IPS DF 4.7 (cell line): Measurements from ENCODE around the gene RAD52.
A peak's percentile ranks its signal among the peaks of the same experiment; 100 is the strongest.

Experiments used
- DNase-seq: peaks from one replicate; pipeline ENCODE4 v3.0.0-alpha.2; 2013; ENCODE audit warnings: low spot score; ENCODE audit errors: extremely low read depth

Gene RAD52

GRCh38 chr12:949453-950191, at the start of gene RAD52:
TSS of gene RAD52 (minus strand) at chr12:949694. CDS start at chr12:933058, 16,636 bp downstream.
- DNase-seq = peak; percentile 96

DNA sequence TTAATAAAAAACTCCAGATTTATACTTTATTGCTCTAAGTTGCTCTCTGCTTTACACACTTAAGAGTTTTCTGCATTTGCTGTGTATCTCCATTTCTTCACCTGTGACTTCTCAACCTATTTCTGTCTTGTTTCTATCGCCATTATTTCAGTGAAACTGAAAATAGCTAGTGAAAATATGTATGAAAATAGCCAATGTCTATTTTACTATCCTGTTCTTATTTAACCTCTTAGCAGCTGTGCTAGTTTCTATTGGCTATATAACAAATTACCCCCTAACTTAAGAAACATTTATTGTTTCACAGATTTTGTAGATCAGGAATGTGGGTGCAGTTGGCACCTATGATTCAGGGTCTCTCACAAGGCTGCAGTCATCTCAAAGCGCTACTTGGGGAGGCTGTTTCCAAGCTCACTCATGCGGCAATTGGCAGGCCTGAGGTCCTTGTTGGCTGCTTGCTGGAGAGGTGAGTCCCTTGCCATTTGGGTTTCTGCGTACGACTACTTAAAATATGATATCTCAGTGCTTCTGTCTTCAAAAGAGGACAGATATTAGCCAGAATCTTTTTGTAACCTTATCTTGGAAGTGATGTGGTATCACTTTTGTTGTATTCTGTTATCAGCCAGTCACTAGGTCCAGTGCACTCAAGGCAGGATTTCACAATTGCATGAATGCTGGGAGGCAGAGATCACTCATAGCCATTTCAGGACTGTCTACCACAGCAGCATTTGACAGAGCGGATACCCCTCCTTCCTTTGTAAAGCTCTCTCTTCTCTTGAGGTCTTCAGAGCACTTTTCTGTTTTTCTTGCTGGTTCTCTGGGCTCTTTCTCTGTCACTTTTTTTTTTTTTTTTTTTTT, 48.8 kb upstream of the RAD52 start:
- no peak for DNase-seq

DNA sequence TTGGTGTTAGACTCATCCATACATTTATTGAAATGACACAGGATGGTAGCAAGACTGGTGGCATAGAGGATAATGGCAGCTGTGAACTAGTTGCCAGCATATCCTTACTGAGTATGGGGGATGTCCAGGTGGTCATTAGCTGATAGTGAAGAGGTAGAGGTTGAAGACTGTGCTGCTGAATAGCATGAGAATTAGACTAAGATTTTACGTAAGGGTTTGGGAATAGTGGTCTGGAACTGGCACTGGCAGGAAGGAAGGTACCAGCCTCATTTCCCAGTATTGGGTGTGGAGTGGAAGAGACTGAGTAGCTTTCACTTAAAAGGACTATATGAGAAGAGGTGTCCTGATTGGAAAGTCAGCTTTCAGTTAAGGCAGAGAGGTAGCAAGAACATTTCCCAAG, 48.0 kb upstream of the RAD52 start:
- no peak for DNase-seq

DNA sequence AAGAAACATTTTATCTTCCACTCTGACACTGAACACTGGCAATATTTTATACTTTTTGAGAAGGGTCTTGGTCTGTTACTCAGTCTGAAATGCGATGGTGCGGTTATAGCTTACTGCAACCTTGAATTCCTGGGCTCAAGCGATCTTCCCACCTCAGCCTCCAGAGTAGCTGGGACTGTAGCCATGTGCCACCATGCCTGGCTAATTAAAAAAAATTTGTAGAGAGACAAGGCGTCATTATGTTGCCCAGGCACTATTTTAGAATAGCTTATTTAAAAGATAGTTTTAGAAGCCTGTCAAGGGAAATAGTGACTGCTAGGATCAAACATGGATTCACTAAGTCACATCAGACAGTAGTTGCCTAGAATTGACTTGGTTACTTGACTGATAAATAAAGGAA, 47.4 kb upstream of the RAD52 start:
- no peak for DNase-seq

DNA sequence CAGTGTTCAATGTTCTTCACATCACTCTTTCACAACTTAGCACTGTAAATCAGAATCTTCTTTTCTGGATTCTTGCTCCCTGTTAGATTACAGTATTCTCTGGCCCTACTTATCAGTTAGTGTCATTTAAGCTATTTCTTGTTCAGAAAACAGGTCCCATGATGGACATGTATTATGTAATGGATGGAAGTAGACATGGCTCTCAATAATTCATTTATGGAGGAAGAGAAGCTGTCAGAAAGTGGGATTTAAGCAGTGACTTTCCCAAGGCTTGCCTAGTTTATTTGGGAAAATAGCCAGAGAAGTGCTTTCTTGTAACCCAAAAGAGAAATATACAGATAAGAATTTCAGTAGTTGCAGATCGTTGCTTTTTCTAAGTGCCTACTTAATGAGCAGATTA, 43.2 kb upstream of the RAD52 start:
- no peak for DNase-seq

GRCh38 chr12:991350-992333, 42.1 kb upstream of the RAD52 start:
- no peak for DNase-seq

DNA sequence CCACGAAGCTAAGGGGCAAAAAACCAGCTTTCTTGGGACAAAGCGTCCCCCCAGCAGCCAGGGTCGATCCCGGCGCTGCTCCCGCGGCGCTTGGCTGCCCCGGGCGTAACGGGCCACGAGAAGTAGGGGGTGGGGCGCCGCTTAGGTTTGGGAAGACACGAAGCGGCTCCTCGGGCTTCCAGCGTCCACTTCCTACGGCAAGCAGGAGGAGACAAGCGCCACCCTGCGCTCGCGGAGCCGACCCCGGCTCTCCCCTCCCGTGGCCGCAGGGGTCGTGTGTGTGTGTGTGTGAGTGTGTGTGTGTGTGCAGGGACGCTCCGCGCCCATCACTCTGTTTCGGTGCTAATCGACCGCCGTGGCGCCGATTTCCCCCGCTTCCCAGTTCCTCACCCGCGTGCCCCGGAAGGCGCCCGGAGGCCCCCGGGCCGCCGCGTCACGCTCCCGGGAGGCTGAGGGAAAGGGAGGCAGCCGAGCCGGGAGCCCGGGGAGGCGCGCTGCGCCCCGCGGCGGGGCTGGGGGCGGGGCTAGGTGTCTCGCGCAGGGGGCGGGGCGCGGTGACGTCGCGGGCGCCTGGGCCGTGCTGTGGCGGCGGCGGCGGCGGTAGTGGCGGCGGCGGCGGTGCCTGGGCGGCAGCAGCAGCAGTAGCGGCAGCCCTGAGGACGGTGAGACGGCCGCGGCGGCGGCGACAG, 41.3 kb upstream of the RAD52 start, which contains the start of gene ERC1:
ERC1 (plus strand) TSS at position 563 of the 689 bp plus-strand sequence. CDS start 36,681 bp downstream, outside the sequence.
- DNase-seq = no peak

GRCh38 chr12:989751-990660, 40.5 kb upstream of the RAD52 start:
- DNase-seq = no peak

- no peak for DNase-seq
Observed at GRCh38 chr12:989051-989450, 39.6 kb upstream of the RAD52 start.

- no peak for DNase-seq
Observed at GRCh38 chr12:988646-989045, 39.2 kb upstream of the RAD52 start.

DNA sequence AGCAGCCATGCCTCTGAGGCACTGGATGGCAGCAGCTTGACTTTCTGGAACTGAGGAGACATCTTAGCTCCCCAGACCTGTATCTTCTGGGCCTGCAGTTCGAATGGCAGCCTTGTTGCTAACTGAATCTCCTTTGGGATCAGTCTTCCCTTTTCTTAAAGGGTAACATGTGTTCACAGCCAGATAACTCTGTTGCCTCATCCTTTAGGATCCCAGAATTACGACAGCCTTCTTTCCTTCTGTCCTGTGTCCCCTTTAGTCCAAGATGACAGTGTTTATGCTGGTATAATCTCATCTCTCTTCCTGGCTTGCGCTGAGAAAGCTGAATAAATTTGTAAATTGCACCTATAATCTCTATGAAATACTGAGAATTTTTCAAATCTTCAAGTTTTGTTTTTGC, 32.5 kb upstream of the RAD52 start:
- no peak for DNase-seq

DNA sequence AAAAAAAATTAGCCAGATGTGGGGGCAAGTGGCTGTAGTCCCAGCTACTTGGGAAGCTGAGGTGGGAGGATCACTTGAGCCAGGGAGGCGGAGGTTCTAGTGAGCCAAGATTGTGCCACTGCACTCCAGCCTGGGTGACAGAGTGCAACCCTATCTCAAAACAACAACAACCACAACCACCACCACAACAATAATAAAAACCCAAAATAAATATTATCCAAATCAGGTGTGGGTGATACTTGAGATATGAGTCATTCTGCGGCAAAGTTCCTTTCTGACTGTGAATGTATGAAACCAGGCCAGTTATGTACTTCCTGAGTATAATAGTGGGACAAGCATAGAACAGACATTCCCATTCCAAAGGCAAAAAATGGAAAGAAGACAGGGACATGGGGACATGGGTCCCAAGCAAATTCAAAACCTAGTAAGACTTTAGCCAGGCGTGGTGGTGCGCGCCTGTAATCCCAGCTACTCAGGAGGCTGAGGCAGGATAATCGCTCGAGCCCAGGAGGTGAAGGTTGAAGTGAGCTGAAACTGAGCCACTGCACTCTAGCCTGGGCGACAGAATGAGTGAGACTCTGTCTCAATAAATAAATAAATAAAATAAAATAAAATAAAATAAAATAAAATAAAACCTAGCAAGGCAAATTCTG, 31.8 kb upstream of the RAD52 start:
- no peak for DNase-seq

DNA sequence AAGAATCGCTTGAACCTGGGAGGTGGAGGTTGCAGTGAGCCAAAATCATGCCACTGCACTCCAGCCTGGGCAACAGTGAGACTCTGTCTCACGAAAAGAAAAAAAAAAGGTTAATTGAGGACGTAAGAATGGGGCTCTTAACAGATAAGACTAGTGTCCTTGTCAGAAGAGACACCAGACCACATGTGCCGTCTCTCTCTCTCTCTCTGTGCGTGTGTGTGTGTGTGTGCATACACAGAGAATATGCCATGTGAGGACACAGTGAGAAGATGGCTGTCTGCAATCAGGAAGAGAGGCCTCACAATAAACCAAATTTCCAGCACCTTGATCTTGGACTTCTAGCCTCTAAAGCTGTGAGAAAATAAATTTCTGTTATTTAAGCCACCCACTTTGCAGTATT, 29.9 kb upstream of the RAD52 start:
- no peak for DNase-seq

DNA sequence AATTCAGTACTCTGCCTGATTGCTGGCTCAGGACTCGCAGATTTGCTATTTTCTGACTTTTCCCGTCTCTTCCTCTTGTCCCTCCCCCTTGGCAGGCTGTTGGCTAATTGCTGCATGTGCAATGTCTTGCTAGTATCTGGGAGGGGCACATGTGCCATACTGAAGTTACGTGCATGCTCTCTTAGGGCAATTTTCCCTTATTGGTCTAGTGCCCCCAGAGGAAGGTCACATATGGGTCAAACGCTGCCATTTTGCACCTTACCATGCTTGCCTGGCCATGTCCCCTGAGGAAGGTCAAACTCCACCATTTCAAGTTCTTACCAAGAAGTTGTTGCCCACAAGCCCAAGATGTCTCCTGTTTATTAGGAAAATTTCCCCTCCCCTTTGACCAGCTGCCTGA, 27.7 kb upstream of the RAD52 start:
- DNase-seq = no peak

DNA sequence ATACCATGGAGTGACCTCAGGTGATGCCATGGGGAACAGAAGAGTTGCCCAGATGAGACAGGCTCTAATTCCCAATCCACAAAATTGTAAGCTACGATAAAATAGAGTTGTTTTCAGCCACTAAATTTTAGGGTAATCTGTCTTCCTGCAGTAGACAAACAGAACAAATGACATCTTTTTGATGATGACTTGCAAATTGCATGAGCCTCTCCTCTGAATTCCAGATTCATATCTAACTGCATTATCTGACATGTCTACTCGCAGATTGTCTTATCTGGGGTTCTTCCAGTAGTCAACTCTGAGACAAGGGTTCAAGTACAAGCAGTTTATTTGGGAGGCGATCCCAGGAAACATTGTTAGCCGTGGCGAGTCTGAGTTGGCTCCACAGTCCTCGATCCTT, 27.1 kb upstream of the RAD52 start:
- DNase-seq = no peak

- no peak for DNase-seq
Observed at GRCh38 chr12:974271-974862, 24.9 kb upstream of the RAD52 start.

DNA sequence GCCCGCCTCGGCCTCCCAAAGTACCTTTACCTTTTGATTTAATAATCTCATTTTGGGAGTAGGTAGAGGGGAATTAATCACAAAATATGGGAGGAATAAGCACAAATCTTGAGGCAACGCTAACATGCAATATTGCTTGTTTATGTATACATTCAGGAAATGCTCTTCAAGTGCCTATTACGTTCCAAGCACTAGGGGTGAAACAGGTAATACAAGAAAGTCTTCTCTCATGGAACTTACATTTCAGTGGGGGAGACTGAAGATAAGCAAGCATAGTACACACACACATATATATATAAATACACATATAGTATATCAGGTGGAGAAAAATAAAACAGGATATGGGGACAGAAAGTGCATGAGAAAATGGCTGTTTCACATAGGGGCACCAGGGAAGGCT, 22.5 kb upstream of the RAD52 start:
- DNase-seq = no peak

GRCh38 chr12:969821-970220, 20.3 kb upstream of the RAD52 start:
- DNase-seq = no peak

GRCh38 chr12:968545-968944, 19.1 kb upstream of the RAD52 start:
- DNase-seq = no peak
